ENCODE data around the gene SNF8.
A peak's percentile ranks its signal among the peaks of the same experiment; 100 is the strongest.
"Not testable (repeated sequence)": the region's sequence is repeated elsewhere in the genome, so short reads cannot be mapped to it uniquely, and the experiment has no call there.

SNF8 gene

GRCh38 chr17:48944515-48945260, at the start of gene SNF8:
Gene SNF8 (minus strand): TSS chr17:48944842. CDS start chr17:48944734, 108 bp downstream.
- DNase-seq, result peak; percentile 96

GRCh38 chr17:48993951-48994350, 49.3 kb upstream of the SNF8 start:
- no peak for DNase-seq

GRCh38 chr17:48993305-48993704, 48.7 kb upstream of the SNF8 start:
- no peak for DNase-seq

GRCh38 chr17:48992444-48992843, 47.8 kb upstream of the SNF8 start:
- no peak for DNase-seq

GRCh38 chr17:48990882-48991357, 46.3 kb upstream of the SNF8 start:
- DNase-seq, result no peak

GRCh38 chr17:48989100-48989499, 44.5 kb upstream of the SNF8 start:
- DNase-seq, result no peak

GRCh38 chr17:48985436-48986245, 41.0 kb upstream of the SNF8 start:
- DNase-seq, result no peak

- DNase-seq, result no peak
Measured at GRCh38 chr17:48981927-48982539, 37.4 kb upstream of the SNF8 start.

- DNase-seq, result no peak
Measured at GRCh38 chr17:48973806-48974205, 29.2 kb upstream of the SNF8 start.

GRCh38 chr17:48972749-48973097, 28.1 kb upstream of the SNF8 start:
- DNase-seq, result no peak

GRCh38 chr17:48970865-48971687, 26.4 kb upstream of the SNF8 start:
- no peak for DNase-seq

- no peak for DNase-seq
Measured at GRCh38 chr17:48970224-48970623, 25.6 kb upstream of the SNF8 start.

- DNase-seq, result peak; percentile 27
Measured at GRCh38 chr17:48961516-48962233, 17.0 kb upstream of the SNF8 start.

GRCh38 chr17:48960834-48961515, 16.3 kb upstream of the SNF8 start:
- peak; percentile 12 for DNase-seq

- DNase-seq, result peak; percentile 15
Measured at GRCh38 chr17:48954300-48954755, 9.7 kb upstream of the SNF8 start.

GRCh38 chr17:48952904-48953303, 8.3 kb upstream of the SNF8 start:
- DNase-seq, result no peak

GRCh38 chr17:48951572-48951971, 6.9 kb upstream of the SNF8 start:
- no peak for DNase-seq

GRCh38 chr17:48945261-48945651, 614 bp upstream of the SNF8 start:
- not testable (repeated sequence) for DNase-seq

- no peak for DNase-seq
Measured at GRCh38 chr17:48933035-48933434, 11.6 kb downstream of the SNF8 start.

- DNase-seq, result no peak
Measured at GRCh38 chr17:48930435-48930873, 14.2 kb downstream of the SNF8 start.

- DNase-seq, result no peak
Measured at GRCh38 chr17:48929812-48930165, 14.9 kb downstream of the SNF8 start.
